GM23248 (cell line): ENCODE measurements around the gene OXGR1.

Source experiments
- EZH2 ChIP-seq: fragments of 200-600 bp; sonication (generic); IDR thresholded peaks from 2 replicates; pipeline ENCODE4 v1.6.1; 2018; ENCODE audit warnings: antibody characterized with exemption, mild to moderate bottlenecking; ENCODE audit not compliant: insufficient read depth, poor library complexity, severe bottlenecking
- EZH2phosphoT487 ChIP-seq: fragments of 200-600 bp; sonication (generic); IDR thresholded peaks from 2 replicates; pipeline ENCODE4 v1.6.1; 2018; ENCODE audit warnings: antibody characterized with exemption, moderate library complexity, mild to moderate bottlenecking, low read depth; ENCODE audit not compliant: insufficient read depth

DNA sequence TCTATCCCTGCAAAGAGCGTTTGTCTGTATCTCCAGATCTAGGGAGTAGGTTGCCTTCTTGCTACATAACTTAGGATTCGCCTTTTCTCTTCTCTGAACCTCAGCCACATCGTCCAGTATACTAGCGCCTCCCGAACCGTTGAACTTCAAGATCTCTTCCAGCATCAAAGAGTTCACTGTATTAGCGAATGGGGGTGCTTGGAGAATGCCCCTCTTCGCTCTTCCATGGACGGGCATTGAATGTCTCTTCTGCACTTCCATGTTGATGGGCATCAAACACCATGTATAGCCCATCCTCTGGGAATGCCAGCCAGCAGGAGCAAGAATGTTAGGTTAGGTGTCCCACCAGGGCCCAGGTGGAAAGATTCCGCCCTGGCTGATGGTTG is 575 bp upstream of the OXGR1 start:
- TF ChIP-seq EZH2phosphoT487 (no peak), EZH2 (no peak)
